HCT116 (cell line): ENCODE data around the gene TEKTIP1. TPM values are rescaled to one million over a fixed set of nuclear protein-coding genes. Genes with fewer than 3 reads are reported as not detected.
A peak's percentile ranks its signal among the peaks of the same experiment; 100 is the strongest.

ENCODE experiments used
- ATAC-seq: fragments of 200-7000 bp; cut with Tn5 transposase; 2 replicates; pipeline ENCODE4 v1.9.1; 2020; ENCODE audit warnings: mild to moderate bottlenecking, moderate library complexity
- BruUV-seq: library from RNA; stranded (reverse); fragments of 400-500 nt; replicated peaks from 2 replicates; lab custom pipeline; 2021; lab: Mats Ljungman, UMichigan
- CTCF ChIA-PET: fragments of 300-600 bp; sonication (Branson Sonifier 250); formaldehyde crosslinking; loops from one replicate; lab custom pipeline; 2021; ENCODE audit warnings: antibody characterized with exemption; lab: Charles Lee
- POLR2A ChIA-PET: fragments of 300-600, 350-600 bp; sonication (Branson Sonifier 250); formaldehyde crosslinking; loops from one replicate; lab custom pipeline; 2021; ENCODE audit warnings: antibody characterized with exemption; lab: Charles Lee
- RAD21 ChIA-PET, 2 experiments: fragments of 300-600 bp; sonication (Branson Sonifier 250); formaldehyde crosslinking; loops; one replicate each; lab custom pipeline; 2023; ENCODE audit warnings: low total read pairs in 2 of 2; ENCODE audit not compliant: uncharacterized antibody in 2 of 2, unreplicated experiment in 2 of 2, low non-redundant PET in 1 of 2; lab: Charles Lee
- DNase-seq: peaks from one replicate; pipeline ENCODE4 v3.0.0-alpha.2; 2010; ENCODE audit warnings: low read depth, low spot score
- H2AFZ ChIP-seq: fragments of 200-600 bp; shearing (Covaris generic), sonication (generic); 2 replicates; pipeline ENCODE4 v1.6.1; 2017; ENCODE audit warnings: low read depth, mixed run types, mixed read lengths, antibody characterized with exemption, low read length; ENCODE audit not compliant: poor library complexity, severe bottlenecking
- H3K27ac ChIP-seq: 2 replicates; pipeline ENCODE4 v1.5.1; 2012; ENCODE audit warnings: low read depth, low read length
- H3K27me3 ChIP-seq: fragments of 200-600 bp; sonication (generic); 2 replicates; pipeline ENCODE4 v1.6.1; 2016; ENCODE audit warnings: mixed run types, low read length, mixed read lengths; ENCODE audit not compliant: insufficient read depth
- H3K36me3 ChIP-seq, 2 experiments: fragments of 200-500 bp in 1 of 2; fragments of 200-600 bp in 1 of 2; sonication (Bioruptor generic) in 1 of 2; sonication (generic) in 1 of 2; 2 replicates each; pipeline versions ENCODE4 v1.5.1 to v1.6.1; 2014 to 2016; ENCODE audit warnings: low read length in 2 of 2, inconsistent platforms in 1 of 2, mixed read lengths in 1 of 2, mixed run types in 1 of 2; ENCODE audit not compliant: insufficient read depth in 2 of 2, control insufficient read depth in 1 of 2
- H3K4me1 ChIP-seq, 2 experiments: fragments of 200-600 bp in 1 of 2; sonication (generic) in 1 of 2; 2 replicates each; pipeline versions ENCODE4 v1.5.1 to v1.6.1; 2012 to 2017; ENCODE audit warnings: low read length in 2 of 2, inconsistent platforms in 1 of 2, mild to moderate bottlenecking in 1 of 2, mixed read lengths in 1 of 2, mixed run types in 1 of 2, moderate library complexity in 1 of 2; ENCODE audit not compliant: insufficient read depth in 2 of 2, control insufficient read depth in 1 of 2
- H3K4me2 ChIP-seq: fragments of 200-600 bp; sonication (generic); 2 replicates; pipeline ENCODE4 v1.6.1; 2017; ENCODE audit warnings: mixed run types, low read length, mixed read lengths
- H3K4me3 ChIP-seq, 2 experiments: fragments of 200-600 bp in 1 of 2; sonication (generic) in 1 of 2; replicated peaks in 1 of 2; 2 replicates each; pipeline ENCODE4 v1.5.1; 2011 to 2016; ENCODE audit warnings: low read length in 2 of 2, control low read depth in 1 of 2, low read depth in 1 of 2, mild to moderate bottlenecking in 1 of 2, mixed read lengths in 1 of 2, mixed run types in 1 of 2
- H3K79me2 ChIP-seq: fragments of 200-600 bp; sonication (generic); 2 replicates; pipeline ENCODE4 v1.6.1; 2017; ENCODE audit warnings: mild to moderate bottlenecking, mixed run types, low read length, moderate library complexity, mixed read lengths; ENCODE audit not compliant: insufficient read depth
- H3K9ac ChIP-seq: fragments of 200-600 bp; sonication (generic); 2 replicates; pipeline ENCODE4 v1.6.1; 2016; ENCODE audit warnings: low read length, mixed read lengths
- H3K9me2 ChIP-seq: fragments of 200-600 bp; sonication (generic), shearing (Covaris generic); 2 replicates; pipeline ENCODE4 v1.6.1; 2017; ENCODE audit warnings: mixed run types, mild to moderate bottlenecking, moderate library complexity; ENCODE audit not compliant: insufficient read depth
- H3K9me3 ChIP-seq, 2 experiments: fragments of 200-500 bp in 1 of 2; fragments of 200-600 bp in 1 of 2; sonication (Bioruptor generic) in 1 of 2; sonication (generic) in 1 of 2; 2 replicates each; pipeline ENCODE4 v1.6.1; 2014 to 2017; ENCODE audit warnings: low read length in 2 of 2, mixed read lengths in 2 of 2, inconsistent platforms in 1 of 2, low read depth in 1 of 2, mild to moderate bottlenecking in 1 of 2, mixed run types in 1 of 2, moderate library complexity in 1 of 2; ENCODE audit not compliant: control insufficient read depth in 1 of 2, insufficient read depth in 1 of 2
- H4K20me1 ChIP-seq: fragments of 200-600 bp; sonication (generic), shearing (Covaris generic); 2 replicates; pipeline ENCODE4 v1.6.1; 2017; ENCODE audit warnings: mixed run types, mild to moderate bottlenecking, moderate library complexity; ENCODE audit not compliant: insufficient read depth
- EGR1 ChIP-seq: IDR thresholded peaks from 2 replicates; pipeline ENCODE4 v1.6.1; 2012; ENCODE audit warnings: low read depth
- FOSL1 ChIP-seq: IDR thresholded peaks from 2 replicates; pipeline ENCODE4 v1.6.1; 2012; ENCODE audit warnings: low read depth
- POLR2AphosphoS5 ChIP-seq: IDR thresholded peaks from 2 replicates; pipeline ENCODE4 v1.6.1; 2011; ENCODE audit warnings: mild to moderate bottlenecking, low read depth, low read length, moderate library complexity
- RAD21 ChIP-seq: IDR thresholded peaks from 2 replicates; pipeline ENCODE4 v1.6.1; 2012; ENCODE audit warnings: low read depth, mild to moderate bottlenecking
- SP1 ChIP-seq: IDR thresholded peaks from 2 replicates; pipeline ENCODE4 v1.6.1; 2012; ENCODE audit warnings: low read depth
- TCF7L2 ChIP-seq: IDR thresholded peaks from 2 replicates; pipeline ENCODE4 v1.7.0; 2011; ENCODE audit warnings: borderline replicate concordance, inconsistent platforms; ENCODE audit not compliant: insufficient read depth, insufficient read length; ENCODE audit errors: extremely low read depth
- ZFX ChIP-seq: fragments of 450-650 bp; IDR thresholded peaks from 2 replicates; pipeline ENCODE4 v1.6.1; 2017
- intact Hi-C: fragments of 100-400 bp; cut with micrococcal nuclease; formaldehyde crosslinking; loops from 2 replicates; pipeline ENCODE4 v1.10.0; 2022
- total RNA-seq: library from RNA; stranded (reverse); gene quantifications from one replicate; pipeline ENCODE4 v1.2.1, GENCODE V29; 2021; ENCODE audit not compliant: unreplicated experiment
- TF ChIP-seq, protein P1 (sequence below): IDR thresholded peaks from 2 replicates; pipeline ENCODE4 v1.6.1; 2012
- TF ChIP-seq, protein P2 (sequence below): IDR thresholded peaks from 2 replicates; pipeline ENCODE4 v1.6.1; 2012; ENCODE audit warnings: low read depth
- TF ChIP-seq, protein P3 (sequence below), 3 experiments: fragments of 200-600 bp in 1 of 3; sonication (generic) in 1 of 3; IDR thresholded peaks in 2 of 3; conservative IDR thresholded peaks in 1 of 3; 2 replicates each; pipeline ENCODE4 v1.5.1; 2012 to 2017; ENCODE audit warnings: low read depth in 2 of 3, low read length in 2 of 3, antibody characterized with exemption in 1 of 3, borderline replicate concordance in 1 of 3, control low read depth in 1 of 3, mild to moderate bottlenecking in 1 of 3, mixed read lengths in 1 of 3, mixed run types in 1 of 3, moderate library complexity in 1 of 3; ENCODE audit not compliant: insufficient read depth in 1 of 3

Gene TEKTIP1
- total RNA-seq, 1 experiment from 2014 or later: 1.2 TPM

DNA sequence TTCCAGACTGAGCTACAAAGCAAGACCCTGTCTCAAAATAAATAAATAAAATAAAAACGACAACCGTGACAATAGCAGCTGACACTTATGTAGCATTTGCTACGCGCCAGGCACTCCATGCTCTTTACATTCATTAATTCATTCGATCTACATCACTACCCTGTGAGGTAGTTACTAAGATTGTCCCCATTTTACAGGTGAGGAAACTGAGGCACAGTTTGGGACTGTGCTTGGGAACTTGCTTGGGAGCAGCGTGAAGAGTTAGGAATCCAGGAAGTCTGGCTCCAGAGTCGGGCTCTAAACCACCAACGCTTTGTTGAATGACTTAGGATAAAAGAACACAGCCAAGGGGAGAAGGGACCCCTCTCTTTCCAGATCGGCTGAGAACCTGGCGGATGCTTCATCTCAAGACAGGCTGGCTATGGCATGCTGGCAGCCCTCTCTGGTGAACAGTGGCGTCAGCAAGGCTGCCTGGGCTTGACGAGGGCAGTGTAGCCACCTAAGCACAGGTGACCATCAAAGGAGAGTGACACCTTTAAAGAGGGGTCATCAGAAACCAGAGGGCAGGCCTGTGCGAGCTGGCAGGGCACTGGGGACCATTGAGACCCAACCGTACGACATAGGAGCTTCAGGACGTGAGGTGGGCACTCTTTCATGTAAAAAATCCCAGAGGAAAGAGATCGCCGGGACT lies 39.1 kb upstream of the TEKTIP1 start:
- Histone ChIP-seq H3K9me2 (no peaks in the 10 kb centered on the region), H3K9ac (peak overlapping the region; percentile 86), H3K36me3 (peaks cover 2 to 14% of the 10 kb centered on the region in 2 experiments; a peak in 2 of 4 replicates), H3K27ac (peak overlapping the region; percentile 78), H2AFZ (no peak overlapping the region), H3K4me2 (peak overlapping the region; percentile 80), H3K4me1 (peaks cover 15 to 20% of the 10 kb centered on the region in 2 experiments; a peak in 3 of 4 replicates), H4K20me1 (no peaks in the 10 kb centered on the region), H3K27me3 (no peaks in the 10 kb centered on the region), H3K4me3 (peak overlapping the region; percentile 81 to 98), H3K79me2 (peaks cover 38% of the 10 kb centered on the region)
- CTCF ChIA-PET: interaction anchor here (2.3 kb wide), 1 partner anchor 15 kb away, joined by 17 read pairs; no protein-coding TSS in a partner anchor
- POLR2A ChIA-PET: interaction anchor here (1.0 to 1.3 kb wide), 2 partner anchors 74 to 224 kb away, joined by 3 to 5 read pairs; no protein-coding TSS in a partner anchor
- BruUV-seq: TSS peak; percentile 71
- peak; percentile 49 for ATAC-seq
- DNase-seq: no peak
- RAD21 ChIA-PET: interaction anchor here in 1 of 2 experiments (0.6 kb wide), 1 partner anchor 65 kb away, joined by 3 read pairs; no protein-coding TSS in a partner anchor
- intact Hi-C loops: no loop called here
- 0 out of 2 replicates have a peak, but pooled peaks have one; percentile 34 for TF ChIP-seq ZFX
- TF ChIP-seq EGR1: no peak
- TF ChIP-seq SP1: no peak
- TF ChIP-seq, all 23 proteins: peak for 1
- H3K9me3 ChIP-seq: no peaks in the 10 kb centered on the region

DNA sequence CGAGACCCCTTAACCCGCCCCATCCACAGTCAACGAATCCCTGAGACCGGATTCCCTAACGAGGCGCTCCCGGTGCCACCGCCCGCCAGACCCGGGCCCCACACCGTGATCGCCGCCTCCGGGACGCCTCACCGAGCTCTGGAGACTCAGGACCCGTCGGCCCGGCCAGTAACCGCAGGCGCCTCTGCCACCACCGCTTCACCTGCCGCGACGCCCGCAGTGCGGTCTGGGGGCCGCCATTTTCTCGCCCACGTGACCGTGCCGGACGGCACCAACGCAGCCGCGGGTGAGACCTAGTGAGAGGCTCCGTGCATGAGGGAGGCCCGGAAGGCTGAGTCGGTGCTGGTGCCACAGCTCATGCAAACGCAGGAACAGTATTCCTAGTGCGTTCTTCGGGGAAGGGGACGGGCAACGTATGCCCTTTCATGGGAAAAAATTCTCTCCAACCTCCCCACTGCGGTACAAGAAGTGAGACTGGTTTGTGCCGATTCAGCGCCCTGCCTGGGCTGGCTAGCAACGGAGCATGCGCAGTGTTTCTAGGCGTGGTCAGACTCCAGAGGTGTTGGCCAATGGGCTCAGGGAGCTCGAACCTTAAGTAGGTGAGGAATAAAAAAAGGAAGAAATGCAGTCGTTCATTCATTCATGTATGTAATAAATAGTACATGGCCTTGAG lies 38.4 kb upstream of the TEKTIP1 start, which contains the start of gene DOHH:
Gene DOHH, minus strand, starts transcription at position 246 of the 673 bp plus-strand sequence. CDS start 3,860 bp downstream, outside the sequence.
- ChIA-PET RAD21 (no interaction called here), POLR2A (interaction anchor here (0.7 to 1.3 kb wide), 7 partner anchors 10 to 172 kb away, joined by 3 to 5 read pairs (median 3); no protein-coding TSS in a partner anchor), CTCF (interaction anchor here (1.0 to 2.3 kb wide), 2 partner anchors 16 to 224 kb away, joined by 6 to 17 read pairs; no protein-coding TSS in a partner anchor)
- BruUV-seq: no TSS peak
- H3K36me3 ChIP-seq: peaks cover 2 to 11% of the 10 kb centered on the region in 2 experiments; a peak in 2 of 4 replicates
- intact Hi-C loops: no loop called here
- H3K4me3 ChIP-seq: peak within 1 kb of the TSS; percentile 81 to 98
- peaks cover 15 to 24% of the 10 kb centered on the region in 2 experiments; a peak in 3 of 4 replicates for H3K4me1 ChIP-seq
- H2AFZ ChIP-seq: no peak within 1 kb of the TSS
- peak within 1 kb of the TSS; percentile 86 for H3K9ac ChIP-seq
- ATAC-seq (peak; percentile 87), DNase-seq (peak; percentile 98)
- H3K27me3 ChIP-seq: no peaks in the 10 kb centered on the region
- H3K4me2 ChIP-seq: peak within 1 kb of the TSS; percentile 80
- no peaks in the 10 kb centered on the region for H4K20me1 ChIP-seq
- H3K9me3 ChIP-seq: no peaks in the 10 kb centered on the region
- peaks cover 38% of the 10 kb centered on the region for H3K79me2 ChIP-seq
- H3K9me2 ChIP-seq: no peaks in the 10 kb centered on the region
- peak within 1 kb of the TSS; percentile 78 for H3K27ac ChIP-seq
- TF ChIP-seq ZFX (no peak; the same call in 1 of the 2 replicates), EGR1 (no peak), RAD21 (no peak), FOSL1 (no peak), POLR2AphosphoS5 (peak; percentile 75), TCF7L2 (peak; percentile 68)
- TF ChIP-seq, protein P1, sequence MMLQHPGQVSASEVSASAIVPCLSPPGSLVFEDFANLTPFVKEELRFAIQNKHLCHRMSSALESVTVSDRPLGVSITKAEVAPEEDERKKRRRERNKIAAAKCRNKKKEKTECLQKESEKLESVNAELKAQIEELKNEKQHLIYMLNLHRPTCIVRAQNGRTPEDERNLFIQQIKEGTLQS: no peak
- TF ChIP-seq, protein P2, sequence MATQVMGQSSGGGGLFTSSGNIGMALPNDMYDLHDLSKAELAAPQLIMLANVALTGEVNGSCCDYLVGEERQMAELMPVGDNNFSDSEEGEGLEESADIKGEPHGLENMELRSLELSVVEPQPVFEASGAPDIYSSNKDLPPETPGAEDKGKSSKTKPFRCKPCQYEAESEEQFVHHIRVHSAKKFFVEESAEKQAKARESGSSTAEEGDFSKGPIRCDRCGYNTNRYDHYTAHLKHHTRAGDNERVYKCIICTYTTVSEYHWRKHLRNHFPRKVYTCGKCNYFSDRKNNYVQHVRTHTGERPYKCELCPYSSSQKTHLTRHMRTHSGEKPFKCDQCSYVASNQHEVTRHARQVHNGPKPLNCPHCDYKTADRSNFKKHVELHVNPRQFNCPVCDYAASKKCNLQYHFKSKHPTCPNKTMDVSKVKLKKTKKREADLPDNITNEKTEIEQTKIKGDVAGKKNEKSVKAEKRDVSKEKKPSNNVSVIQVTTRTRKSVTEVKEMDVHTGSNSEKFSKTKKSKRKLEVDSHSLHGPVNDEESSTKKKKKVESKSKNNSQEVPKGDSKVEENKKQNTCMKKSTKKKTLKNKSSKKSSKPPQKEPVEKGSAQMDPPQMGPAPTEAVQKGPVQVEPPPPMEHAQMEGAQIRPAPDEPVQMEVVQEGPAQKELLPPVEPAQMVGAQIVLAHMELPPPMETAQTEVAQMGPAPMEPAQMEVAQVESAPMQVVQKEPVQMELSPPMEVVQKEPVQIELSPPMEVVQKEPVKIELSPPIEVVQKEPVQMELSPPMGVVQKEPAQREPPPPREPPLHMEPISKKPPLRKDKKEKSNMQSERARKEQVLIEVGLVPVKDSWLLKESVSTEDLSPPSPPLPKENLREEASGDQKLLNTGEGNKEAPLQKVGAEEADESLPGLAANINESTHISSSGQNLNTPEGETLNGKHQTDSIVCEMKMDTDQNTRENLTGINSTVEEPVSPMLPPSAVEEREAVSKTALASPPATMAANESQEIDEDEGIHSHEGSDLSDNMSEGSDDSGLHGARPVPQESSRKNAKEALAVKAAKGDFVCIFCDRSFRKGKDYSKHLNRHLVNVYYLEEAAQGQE: no peak
- TF ChIP-seq, protein P3, sequence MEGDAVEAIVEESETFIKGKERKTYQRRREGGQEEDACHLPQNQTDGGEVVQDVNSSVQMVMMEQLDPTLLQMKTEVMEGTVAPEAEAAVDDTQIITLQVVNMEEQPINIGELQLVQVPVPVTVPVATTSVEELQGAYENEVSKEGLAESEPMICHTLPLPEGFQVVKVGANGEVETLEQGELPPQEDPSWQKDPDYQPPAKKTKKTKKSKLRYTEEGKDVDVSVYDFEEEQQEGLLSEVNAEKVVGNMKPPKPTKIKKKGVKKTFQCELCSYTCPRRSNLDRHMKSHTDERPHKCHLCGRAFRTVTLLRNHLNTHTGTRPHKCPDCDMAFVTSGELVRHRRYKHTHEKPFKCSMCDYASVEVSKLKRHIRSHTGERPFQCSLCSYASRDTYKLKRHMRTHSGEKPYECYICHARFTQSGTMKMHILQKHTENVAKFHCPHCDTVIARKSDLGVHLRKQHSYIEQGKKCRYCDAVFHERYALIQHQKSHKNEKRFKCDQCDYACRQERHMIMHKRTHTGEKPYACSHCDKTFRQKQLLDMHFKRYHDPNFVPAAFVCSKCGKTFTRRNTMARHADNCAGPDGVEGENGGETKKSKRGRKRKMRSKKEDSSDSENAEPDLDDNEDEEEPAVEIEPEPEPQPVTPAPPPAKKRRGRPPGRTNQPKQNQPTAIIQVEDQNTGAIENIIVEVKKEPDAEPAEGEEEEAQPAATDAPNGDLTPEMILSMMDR (IDR thresholded peaks at IDR 0.05 in 2 of 3, conservative IDR thresholded peaks at IDR 0.05 in 1 of 3; ENCODE audit: borderline replicate concordance in 1 of 3, insufficient read depth in 1 of 3, low read depth in 2 of 3, low read length in 2 of 3): no peak
